HG03575 (cell line): ENCODE results near the gene CFD.
"Not testable (repeated sequence)": the region's sequence is repeated elsewhere in the genome, so short reads cannot be mapped to it uniquely, and the experiment has no call there.

Experiments used
- ATAC-seq: cut with Tn5 transposase; IDR thresholded peaks from one replicate; pipeline ENCODE4 v1.9.1; 2021; ENCODE audit not compliant: unreplicated experiment, insufficient number of reproducible peaks, low FRiP score; ENCODE audit errors: extremely low read depth

The CFD gene

GRCh38 chr19:868458-869244 lies 9.2 kb downstream of the CFD start:
- ATAC-seq, result no peak

GRCh38 chr19:869245-870177 lies 10.0 kb downstream of the CFD start:
- ATAC-seq, result no peak

GRCh38 chr19:870314-870713 lies 10.8 kb downstream of the CFD start:
- ATAC-seq, result no peak

GRCh38 chr19:870963-871401 lies 11.5 kb downstream of the CFD start:
- no peak for ATAC-seq

- no peak for ATAC-seq
Observed at GRCh38 chr19:871446-872265, 12.2 kb downstream of the CFD start.

- ATAC-seq, result no peak
Observed at GRCh38 chr19:872266-872951, 12.9 kb downstream of the CFD start.

- ATAC-seq, result no peak
Observed at GRCh38 chr19:873084-873483, 13.6 kb downstream of the CFD start.

GRCh38 chr19:873561-874041 lies 14.1 kb downstream of the CFD start:
- ATAC-seq, result no peak

GRCh38 chr19:875265-875879 lies 15.9 kb downstream of the CFD start:
- no peak for ATAC-seq

- ATAC-seq, result no peak
Observed at GRCh38 chr19:876089-876488, 16.6 kb downstream of the CFD start.

- ATAC-seq, result no peak
Observed at GRCh38 chr19:876780-877314, 17.4 kb downstream of the CFD start.

- not testable (repeated sequence) for ATAC-seq
Observed at GRCh38 chr19:877992-878660, 18.7 kb downstream of the CFD start.

- not testable (repeated sequence) for ATAC-seq
Observed at GRCh38 chr19:878751-879561, 19.5 kb downstream of the CFD start.

- ATAC-seq, result no peak
Observed at GRCh38 chr19:879711-880438, 20.4 kb downstream of the CFD start.

GRCh38 chr19:881385-882071 lies 22.1 kb downstream of the CFD start:
- ATAC-seq, result no peak
